NCI-H1436 (cell line): Measurements from ENCODE around the gene GRID1.
A peak's percentile ranks its signal among the peaks of the same experiment; 100 is the strongest.

ENCODE experiments used
- DNase-seq: peaks from one replicate; lab custom pipeline; 2025; lab: John Stamatoyannopoulos, UW

Gene GRID1

DNA sequence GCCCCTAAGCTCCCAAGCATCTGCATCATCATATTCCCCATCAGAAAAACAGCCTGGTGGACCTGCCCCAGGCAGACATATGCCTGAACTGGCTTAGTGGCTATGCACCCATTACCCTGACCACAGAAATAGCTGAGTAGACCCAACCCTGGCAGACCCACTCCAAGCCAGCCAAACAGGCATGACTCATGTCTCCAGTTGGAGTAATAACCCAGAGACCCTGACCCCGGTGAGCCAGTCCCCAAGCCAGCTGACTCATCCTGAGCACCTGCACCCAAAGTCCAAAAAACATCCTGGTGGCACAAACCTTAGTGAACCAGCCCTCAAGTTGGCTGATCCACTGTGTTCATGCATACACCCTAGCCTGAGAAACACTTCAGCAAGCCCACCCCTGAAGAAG, 555.9 kb downstream of the GRID1 start:
- DNase-seq: no peak

DNA sequence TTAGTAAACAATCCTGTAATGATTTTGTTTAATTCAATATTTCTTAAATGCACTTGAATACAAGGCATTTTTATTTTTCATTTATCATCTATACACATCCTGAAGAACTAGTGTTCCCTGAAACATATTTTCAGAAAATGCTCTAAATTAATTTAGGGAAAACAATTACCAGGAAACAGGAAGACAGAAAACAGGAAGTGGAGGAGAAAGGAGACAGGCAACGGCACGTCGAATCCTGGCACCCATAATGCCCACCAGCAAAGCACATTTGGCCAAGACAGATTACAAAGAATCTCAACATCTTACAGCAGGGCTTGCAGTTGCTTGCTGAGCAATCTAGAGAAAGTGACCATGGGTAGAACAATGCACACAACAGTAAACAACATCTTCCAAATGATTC, 571.1 kb downstream of the GRID1 start:
- DNase-seq: no peak

DNA sequence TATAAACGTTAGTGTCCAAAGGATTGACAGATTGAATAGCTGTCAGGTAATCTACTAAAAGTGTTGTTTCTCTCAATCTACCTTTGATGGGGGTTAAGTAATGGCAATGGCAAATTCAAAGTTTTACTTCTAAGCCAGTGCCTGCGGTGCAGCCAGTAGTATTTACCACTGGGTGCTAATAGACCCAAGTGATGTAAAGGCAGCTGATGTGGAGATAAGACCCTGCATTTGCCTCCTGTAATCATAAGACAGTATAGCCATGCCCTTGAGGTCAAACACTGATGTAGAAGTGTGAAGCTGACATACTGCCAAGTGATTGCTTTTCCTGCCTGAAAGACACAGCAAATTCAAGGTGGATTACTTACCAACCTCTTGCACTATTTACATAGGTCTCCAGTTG, 572.0 kb downstream of the GRID1 start:
- no peak for DNase-seq

DNA sequence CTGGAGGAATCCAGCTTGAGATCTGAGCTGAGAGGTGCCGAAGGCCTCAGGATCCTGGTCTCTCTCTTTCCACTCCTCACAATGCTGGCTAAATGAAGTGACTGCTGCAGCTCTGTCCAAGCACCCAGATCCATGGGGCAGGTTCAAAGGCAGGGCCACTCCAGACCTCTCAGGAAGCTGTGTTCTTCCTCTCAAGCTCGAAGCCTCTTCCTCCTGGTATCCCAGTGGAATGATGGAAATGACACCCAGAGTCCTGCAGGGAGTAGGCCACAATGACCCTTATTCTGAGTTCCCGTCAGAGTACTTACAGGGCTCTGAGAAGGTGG, 574.1 kb downstream of the GRID1 start:
- DNase-seq: no peak

DNA sequence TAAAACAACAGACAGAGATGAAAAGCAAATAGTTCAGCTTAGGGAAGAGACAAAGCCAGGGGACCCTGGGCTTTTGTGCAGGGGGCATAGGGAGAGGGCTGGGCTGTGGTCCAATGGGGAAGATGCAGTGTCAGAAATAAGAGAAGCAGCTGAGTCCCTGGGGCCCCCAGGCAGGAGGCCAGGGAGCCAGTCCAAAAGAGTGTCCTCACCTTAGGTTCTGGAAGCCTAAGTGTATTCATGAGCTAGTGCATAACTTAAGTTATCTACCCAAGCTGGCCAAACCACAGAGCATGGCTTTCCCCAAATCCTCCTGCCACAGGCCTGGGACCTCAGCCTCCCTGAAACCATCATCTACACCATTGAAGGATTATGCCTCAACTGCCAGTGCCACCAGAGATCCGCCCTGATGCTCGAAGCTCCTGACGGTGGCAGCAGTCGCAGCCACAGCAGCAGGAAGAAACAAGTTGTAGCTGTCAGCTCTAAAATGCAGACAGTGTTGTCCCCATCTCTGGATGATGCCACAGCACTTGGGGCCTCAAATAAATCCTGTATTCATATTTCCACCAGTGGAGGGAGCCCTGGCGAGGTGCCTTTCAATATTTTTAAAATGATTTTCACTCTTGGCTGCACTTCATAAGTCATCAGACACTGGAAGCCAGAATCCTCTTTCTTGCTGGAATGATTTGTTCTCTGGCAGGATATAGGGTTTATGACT, 574.6 kb downstream of the GRID1 start:
- DNase-seq: no peak

DNA sequence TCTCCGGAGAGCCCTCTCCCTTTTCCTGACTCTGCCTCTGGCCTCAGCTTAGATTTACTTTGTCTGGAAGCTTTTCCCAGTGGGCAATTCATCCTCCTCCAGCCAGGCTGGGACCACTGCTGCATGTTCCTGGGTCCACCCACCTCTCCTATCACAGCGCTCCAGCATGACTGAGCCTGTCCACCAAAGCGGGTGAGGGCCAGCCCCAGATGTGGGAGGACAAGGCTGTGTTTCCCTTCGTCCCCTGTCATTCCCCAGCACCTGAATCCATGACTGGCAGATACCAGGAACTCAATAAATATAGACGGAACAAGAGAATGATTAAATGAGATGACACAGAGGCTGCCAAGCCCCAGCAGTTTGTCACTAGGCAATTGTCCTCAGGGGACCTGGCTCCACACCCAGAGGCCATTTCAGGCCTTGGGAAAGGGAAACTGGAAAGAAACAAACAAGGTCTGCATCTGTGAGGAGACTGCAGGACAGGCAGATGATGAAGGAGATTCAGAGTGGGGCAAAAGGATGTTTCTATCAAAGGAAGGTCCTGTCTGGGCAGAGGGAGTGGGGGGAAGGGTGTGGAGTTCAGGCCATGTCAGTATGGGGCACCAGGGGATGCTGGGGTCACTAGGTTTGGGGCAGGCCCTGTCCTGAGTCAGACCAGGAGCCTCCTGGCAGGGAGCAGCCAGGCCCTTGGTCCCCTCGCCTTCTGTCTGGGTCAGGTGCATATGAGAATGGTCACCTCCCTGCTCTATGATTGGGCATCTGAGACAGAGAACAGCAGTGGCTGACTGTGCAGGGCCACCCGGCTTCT, 576.4 kb downstream of the GRID1 start:
- no peak for DNase-seq

DNA sequence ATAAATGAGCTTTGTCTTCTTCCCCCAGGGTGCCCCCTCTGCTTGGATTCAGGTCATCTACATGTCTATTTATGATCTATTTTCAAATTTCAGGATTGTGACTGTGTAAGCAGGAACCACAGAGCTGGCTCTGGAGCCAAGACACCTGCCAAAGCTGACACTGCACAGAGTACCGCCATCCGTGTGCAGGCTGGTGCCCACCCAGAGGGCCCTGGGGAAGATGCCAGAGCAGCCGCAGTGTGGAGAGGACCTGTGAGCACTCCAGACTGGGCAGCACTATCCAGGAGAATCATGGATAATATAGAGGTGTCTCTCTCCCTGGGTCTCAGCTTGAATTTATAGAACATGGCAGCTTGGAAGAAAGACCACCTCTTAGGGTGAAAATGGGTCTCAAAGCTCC, 577.5 kb downstream of the GRID1 start:
- no peak for DNase-seq

DNA sequence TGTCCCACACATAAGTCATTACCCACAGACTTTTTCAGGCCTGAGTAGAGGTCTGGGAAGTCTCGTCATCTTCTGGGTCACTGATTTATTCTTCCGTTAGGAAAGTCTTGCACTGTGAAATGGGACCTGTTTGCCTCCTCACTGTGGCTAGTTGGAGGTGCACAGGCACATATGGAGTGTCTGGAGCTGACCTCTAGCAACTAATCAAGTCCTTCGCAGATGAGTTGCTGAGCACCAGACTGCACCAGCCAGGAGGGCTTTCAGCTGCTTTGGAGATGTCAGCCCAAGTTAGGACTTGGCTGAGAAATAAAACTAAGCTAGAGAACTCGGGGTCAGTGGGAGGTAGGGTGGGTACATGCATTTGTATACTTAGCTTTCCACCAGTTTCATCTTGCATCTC, 578.0 kb downstream of the GRID1 start:
- DNase-seq: no peak

DNA sequence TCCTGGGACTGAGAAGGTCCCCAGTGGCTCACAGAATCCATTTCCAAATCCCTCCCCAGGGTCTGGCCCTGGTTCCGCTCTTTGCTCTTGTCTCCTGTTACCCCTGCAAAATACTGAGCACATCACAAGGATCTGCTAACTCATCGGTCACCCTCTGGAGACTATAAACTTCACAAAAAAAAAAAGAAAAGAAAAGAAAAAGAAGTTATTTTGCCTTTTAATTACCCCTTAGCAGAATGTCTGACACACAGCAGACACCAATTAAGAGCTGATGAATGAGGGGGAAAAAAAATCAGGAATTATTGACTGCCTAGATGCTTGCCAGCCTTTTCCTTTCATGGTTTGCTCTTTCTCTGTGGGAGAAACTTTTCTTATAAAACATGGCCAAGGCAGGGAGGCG, 578.7 kb downstream of the GRID1 start:
- DNase-seq: no peak

DNA sequence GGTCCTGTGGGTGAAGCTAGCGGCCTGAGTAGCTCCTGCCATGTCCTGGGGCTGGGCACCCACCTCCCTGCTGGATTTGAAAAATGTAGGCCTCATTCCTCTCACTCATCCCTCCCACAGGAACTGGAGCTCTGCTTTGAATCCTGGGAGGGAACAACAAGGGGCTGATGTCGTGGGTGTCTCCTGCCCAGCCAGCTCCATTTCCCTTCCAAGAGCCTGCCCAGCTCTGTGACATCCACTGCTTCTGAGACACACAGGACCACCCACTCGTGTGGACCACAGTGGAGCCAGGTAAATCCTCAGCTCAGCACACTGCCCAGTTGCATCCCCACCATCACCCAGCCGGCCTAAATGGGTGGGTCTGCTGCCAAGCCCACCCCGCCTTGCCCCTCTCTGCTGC, 579.2 kb downstream of the GRID1 start:
- no peak for DNase-seq

DNA sequence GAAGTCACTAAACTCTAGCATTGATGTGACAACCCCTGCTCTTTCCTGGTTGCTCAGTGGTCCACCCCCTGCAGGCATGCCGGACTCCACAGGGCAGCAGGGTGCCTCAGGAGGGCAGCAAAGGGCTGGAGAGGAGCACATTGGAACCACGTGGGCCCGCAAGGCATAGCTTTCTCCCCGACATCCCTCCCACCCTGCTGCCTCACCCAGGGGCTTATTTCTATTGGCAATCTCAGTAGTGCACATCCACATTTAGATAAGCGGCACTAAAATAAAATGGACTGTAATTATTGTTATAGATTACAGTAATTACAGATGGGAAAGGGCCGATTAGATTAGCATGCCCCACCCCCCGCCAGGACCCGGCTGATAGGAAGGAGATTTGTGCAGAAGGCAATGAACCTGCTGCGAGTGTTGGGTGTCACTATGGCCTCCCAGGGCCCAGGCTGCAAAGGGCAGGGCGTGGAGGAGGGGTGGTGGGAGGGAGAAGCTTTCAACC, 580.1 kb downstream of the GRID1 start:
- DNase-seq: peak; percentile 20

DNA sequence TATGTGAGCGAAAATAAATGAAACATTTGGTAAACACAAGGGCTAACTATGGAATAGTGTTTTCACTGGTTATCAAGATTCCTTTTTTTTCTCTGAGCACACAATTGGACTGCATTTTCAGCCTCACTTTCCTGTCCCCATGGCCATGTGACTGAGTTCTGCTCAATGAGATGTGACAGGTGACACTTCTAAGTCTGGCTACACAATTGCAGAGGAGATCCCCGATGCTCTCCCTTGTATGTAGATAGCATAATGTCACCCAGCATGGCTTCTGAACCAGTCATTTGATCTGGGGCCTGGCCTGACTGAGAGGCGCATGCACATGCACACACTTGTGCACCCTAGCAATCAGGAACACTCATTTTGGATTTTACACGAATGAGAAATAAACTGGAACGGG, 581.8 kb downstream of the GRID1 start:
- DNase-seq: no peak

DNA sequence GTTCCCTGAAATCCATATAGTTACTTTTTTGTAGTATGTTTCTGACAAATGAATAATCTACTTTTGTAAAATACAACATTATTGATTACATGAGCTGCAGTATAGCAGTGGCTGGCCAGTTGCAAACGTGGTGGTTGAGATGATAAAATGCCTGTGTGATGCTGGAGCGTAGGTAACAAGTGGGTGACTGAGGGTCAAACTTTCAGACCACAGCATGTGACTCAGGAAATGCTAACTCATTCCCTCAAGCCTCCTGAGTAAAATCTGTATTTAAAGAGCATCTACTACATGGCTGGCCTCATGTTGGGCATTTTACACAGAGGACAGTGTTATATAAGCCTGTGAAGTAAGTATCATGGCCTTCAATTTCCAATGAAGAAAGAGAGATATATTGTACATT, 585.2 kb downstream of the GRID1 start:
- no peak for DNase-seq

DNA sequence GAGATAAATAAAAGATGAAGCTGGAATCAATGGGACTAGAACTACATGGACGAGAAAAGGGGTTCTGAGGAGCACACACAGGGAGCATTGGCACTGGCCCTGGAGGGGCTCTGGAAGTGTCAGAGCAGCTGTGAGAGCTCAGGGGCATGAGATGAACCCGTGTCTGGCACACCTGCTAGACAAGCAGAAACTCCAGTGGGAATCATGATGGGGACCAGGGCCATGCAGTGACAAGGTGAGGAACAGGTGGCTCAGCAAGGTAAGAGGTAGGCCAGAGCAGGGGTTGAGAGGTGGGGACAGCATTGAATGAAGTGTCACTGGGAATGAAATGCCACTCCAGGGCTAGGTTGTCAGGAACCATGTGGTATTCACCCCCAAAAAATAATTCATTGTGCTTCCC, 588.5 kb downstream of the GRID1 start:
- no peak for DNase-seq

DNA sequence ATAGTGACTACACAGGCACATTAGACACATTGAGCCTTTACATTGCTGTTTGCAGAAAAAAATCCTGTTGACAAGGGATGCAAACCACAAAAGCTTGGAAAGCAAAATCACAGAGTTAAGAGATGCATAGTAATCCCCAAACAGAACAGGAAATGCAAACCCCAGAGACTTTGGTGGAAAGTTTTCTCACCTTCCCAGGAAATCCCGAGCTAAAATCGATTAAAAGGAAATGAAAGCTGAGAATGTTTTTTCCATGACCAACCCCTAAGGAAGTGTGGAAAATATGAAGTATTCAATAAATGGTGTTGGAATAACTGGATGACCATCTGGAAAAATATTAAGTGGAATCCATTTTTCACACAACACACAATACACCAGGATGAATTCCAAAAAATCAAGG, 598.7 kb downstream of the GRID1 start:
- DNase-seq: no peak

DNA sequence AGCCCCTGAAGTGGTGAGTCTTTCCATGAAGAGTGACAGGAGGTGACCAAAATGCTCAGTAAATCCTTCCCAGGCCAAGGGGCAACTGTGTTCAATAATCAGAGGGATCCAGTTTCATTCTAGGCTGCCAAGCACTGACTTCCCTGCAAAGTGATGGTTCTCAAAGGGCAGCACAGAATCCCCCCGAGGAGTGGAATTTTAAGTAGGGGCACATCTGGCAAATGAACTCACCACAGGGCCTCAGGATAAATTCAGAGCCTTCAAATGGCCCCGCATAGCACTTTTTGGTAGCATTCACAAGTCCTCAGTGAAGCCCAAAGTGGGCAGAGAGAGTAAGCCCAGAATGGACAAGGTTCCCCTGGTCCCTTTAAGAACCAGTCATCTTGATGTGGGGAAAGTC, 602.5 kb downstream of the GRID1 start:
- no peak for DNase-seq

DNA sequence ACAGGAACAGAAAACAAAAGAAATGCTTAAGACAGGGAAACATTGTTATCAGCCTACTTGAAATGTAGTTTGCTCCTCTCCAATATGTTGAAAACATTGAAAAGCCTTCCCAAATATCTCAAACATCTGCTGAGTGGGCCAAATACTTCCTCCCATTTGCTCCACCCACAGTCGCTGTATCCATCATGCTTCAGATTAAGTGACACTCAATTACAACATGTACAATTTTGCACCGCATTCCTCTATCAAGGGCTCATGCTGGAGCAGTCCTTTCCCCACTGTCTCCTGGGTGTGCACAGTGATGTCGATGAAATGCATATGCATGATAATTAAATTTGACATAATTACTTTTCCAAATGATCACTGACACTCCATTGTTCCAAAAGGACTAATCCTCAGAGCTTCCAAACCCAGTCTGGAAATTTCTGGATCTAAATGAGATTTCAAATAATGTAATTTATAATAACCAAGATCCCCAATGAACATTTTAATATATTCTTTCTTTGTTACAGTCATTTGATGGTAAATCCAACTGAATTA, 604.6 kb downstream of the GRID1 start:
- no peak for DNase-seq

DNA sequence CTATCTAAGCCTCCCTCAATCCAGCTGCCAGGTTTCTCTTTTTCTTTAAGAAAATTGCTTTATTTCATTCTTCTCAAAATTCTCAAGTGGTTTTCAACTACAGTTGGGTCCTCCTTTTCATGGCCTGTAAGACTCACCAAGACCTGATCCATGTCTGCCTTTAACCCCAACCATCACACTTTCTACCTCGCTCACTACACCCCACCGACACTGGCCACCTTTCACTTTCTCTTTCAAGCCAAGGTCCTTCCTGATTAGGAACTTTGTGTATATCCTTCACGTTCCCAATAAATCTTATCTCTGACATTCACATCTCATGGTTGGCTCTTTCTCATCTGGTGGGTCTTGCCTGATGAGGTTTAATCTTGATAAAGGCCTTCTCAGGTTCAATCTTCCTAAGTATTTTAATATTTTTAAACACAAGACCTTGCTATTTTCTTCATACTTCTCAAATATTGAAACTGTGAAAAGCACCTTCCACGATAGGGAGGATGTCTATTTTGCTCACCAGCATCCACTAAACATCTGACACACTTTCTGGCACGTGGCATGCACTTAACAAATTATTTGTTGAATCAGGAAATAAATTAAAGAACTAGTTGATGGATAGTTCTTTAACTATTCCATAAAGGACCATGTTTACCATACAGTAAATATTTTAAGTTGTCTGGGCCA, 624.8 kb downstream of the GRID1 start:
- no peak for DNase-seq

DNA sequence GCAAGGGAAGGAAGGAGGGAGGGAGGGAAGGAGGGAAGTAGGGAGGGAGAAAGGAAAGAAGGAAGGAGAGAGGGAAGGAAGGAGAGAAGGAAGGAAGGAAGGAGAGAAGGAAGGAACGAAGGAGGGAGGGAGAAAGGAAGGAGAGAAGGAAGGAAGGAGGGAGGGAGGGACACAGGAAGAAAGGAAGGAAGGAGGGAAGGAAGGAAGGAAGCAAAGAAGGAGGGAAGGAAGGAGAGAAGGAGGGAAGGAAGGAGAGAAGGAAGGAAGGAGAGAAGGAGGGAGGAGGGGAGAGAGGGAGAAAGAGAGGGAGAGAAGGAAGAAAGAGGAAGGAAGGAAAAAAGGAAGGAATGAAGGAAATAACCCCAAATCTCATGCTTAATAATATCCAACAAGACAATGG, 630.6 kb downstream of the GRID1 start:
- no peak for DNase-seq

DNA sequence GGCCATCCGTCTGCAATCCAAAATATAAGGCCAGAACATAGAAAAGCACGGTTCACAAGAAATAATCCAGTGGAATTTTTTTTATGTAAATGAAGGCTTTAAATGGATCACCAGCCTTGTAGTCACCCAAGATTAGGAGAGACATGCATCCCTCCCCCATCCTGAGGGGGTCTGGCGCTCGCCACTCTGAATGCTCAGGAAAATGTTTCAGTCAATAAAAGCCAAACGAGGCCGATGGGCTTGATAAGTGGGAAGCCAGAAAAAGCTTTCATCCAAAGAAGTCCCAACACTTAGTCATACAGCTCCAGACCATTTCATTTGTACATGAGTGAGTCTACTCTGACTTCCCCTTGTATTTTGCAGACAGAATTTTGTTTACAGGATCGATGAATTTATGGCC, 631.8 kb downstream of the GRID1 start:
- no peak for DNase-seq

DNA sequence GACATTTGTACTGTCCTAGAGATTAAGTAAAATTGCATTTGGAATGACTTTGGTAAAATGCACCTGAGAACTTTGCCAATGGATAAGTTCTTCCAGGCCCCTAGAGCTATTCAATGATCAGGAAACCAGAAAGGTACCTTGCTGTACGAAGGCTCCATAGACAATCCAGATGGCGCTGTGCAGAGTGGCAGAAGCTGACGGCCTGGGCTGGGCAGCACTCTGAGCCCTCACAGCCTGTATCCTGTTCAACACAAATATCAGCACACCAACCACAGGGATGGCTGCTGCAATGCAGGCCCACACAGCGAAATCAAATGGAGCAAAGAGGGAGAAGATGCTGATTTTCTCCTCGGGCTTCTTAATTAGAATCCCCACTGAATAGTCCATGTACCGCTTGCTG, 642.4 kb downstream of the GRID1 start:
- DNase-seq: no peak

DNA sequence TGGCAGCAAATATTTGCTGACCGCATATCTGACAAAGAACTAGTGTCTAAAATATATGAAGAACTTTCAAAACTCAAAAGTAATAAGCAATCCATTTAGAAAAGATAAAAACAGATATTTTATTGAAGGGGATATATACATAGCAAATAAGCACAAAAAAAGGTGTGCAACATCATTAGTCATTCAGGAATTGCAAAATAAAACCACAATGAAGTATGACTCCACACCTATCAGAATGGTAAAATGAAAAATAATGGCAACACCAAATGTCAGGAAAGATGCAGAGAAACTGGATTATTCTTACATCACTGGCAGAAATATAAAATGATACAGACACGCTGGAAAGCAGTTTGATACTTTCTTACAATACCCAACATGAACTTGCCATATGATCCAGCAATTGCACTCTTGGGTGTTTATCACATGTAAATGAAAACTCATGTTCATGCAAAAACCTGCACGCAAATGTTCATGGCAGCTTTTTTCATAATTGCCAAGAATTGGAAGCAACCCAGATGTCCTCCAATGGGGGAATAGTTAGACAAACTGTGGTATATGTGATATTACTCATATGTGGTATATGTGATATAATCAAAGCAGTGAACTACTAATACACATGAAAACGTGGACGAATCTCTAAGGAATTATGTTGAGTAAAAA, 645.5 kb downstream of the GRID1 start:
- no peak for DNase-seq
